ENCODE data around the gene PRPSAP2. TPM values are rescaled to one million over a fixed set of nuclear protein-coding genes. Genes with fewer than 3 reads are reported as not detected.

Gene PRPSAP2
- total and polyA plus RNA-seq, 2 of the 8 experiments (the other 6 are each of a cell fraction or from before 2014, with no cell fraction given) = 28.7 to 50.5 TPM

DNA sequence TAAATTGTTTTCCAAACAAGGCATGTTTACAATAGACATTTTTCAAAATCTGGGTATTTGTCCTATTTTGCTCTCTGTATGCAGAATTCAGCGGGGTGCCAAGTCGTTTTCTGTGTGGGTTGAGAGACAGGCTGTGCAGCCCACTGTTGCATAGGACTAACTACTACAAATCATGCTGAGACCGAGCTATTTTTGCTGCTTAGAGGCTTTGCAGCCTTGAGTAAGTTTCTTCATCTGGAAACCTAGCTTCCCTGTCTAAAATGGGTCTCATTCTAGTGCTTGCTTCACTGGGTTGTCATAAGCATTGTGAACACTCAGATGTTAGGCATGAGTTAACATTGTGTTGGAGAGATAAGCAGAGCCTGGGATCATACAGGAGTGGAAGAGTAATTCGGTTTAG is 1.3 kb downstream of the PRPSAP2 start:
- Histone ChIP-seq H3K79me1 (ENCODE audit: low read depth, low read length) (0 out of 2 replicates have a peak, but pooled peaks cover 2% of the 10 kb centered on the region), H3K4me2 (ENCODE audit: insufficient read depth in 1 of 2, low read depth in 2 of 2, low read length in 2 of 2) (peak overlapping the region; percentile 70 to 76), H3K56ac (replicated peaks; ENCODE audit: insufficient read length, low read depth, low read length) (no peak overlapping the region), H2BK20ac (ENCODE audit: low read length) (no peak overlapping the region), H4K91ac (replicated peaks; ENCODE audit: insufficient read length, low read length) (no peak overlapping the region), H2BK15ac (ENCODE audit: low read length) (no peak overlapping the region), H3K27me3 (replicated peaks in 1 of 4; ENCODE audit: control insufficient read depth in 3 of 4, extremely low read depth in 1 of 4, insufficient read depth in 3 of 4, low read length in 3 of 4) (no peaks in the 10 kb centered on the region), H3K23ac (ENCODE audit: insufficient read length) (no peak overlapping the region), H3K18ac (ENCODE audit: extremely low read depth, low read length) (no peak overlapping the region), H2BK5ac (ENCODE audit: low read depth, low read length) (no peak overlapping the region), H3K23me2 (ENCODE audit: low read depth, low read length) (peaks cover 7% of the 10 kb centered on the region), H3K9me3 (ENCODE audit: insufficient read depth in 2 of 2, low read depth in 1 of 2, low read length in 1 of 2) (no peaks in the 10 kb centered on the region), H2AK5ac (ENCODE audit: low read depth, low read length) (no peak overlapping the region), H3K36me3 (ENCODE audit: control insufficient read depth in 2 of 4, insufficient read depth in 4 of 4, low read length in 3 of 4) (no peaks in the 10 kb centered on the region), H3K79me2 (ENCODE audit: control insufficient read depth in 1 of 2, insufficient read depth in 2 of 2, low read length in 2 of 2) (peaks cover 6 to 53% of the 10 kb centered on the region in 2 experiments; a peak in 3 of 4 replicates), H3K4me3 (ENCODE audit: extremely low read depth in 1 of 4, insufficient read depth in 2 of 4, low read depth in 3 of 4, low read length in 4 of 4) (peak overlapping the region; percentile 61 to 88 (median 78); a peak in 7 of 8 replicates), H3K27ac (ENCODE audit: low read depth, low read length) (no peak overlapping the region), H2BK120ac (replicated peaks; ENCODE audit: low read depth, low read length) (no peak overlapping the region), H4K20me1 (replicated peaks in 1 of 2; ENCODE audit: control insufficient read depth in 1 of 2, insufficient read depth in 2 of 2, low read length in 2 of 2) (no peaks in the 10 kb centered on the region), H3K14ac (ENCODE audit: insufficient read length) (no peak overlapping the region), H2AFZ (ENCODE audit: low read length) (no peak overlapping the region), H4K8ac (ENCODE audit: extremely low read depth, insufficient read depth, low read length) (no peak overlapping the region), H3K9ac (replicated peaks in 1 of 4; ENCODE audit: extremely low read depth in 1 of 4, low read depth in 3 of 4, low read length in 3 of 4) (0 out of 7 replicates have a peak overlapping the region, but pooled peaks of 1 of the 4 experiments have one; percentile 46), H3K4ac (replicated peaks; ENCODE audit: insufficient read length, low read depth, low read length) (no peak overlapping the region), H3K4me1 (replicated peaks in 1 of 4; ENCODE audit: control insufficient read depth in 3 of 4, insufficient read depth in 4 of 4, low read length in 3 of 4) (peaks cover 0 to 5% (median 2%) of the 10 kb centered on the region in 4 experiments; a peak in 4 of 7 replicates), H2BK12ac (ENCODE audit: low read depth, low read length) (no peak overlapping the region), H4K5ac (ENCODE audit: insufficient read length, low read depth, low read length) (no peak overlapping the region)
- no peak for FAIRE-seq
- TF ChIP-seq, protein P1, sequence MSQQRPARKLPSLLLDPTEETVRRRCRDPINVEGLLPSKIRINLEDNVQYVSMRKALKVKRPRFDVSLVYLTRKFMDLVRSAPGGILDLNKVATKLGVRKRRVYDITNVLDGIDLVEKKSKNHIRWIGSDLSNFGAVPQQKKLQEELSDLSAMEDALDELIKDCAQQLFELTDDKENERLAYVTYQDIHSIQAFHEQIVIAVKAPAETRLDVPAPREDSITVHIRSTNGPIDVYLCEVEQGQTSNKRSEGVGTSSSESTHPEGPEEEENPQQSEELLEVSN (IDR thresholded peaks at IDR 0.05) = no peak
- TF ChIP-seq POLR2AphosphoS5 (IDR thresholded peaks at IDR 0.05; ENCODE audit: low read depth, low read length) = no peak
- peak in 1 of 2 experiments; percentile 32 for DNase-seq (ENCODE audit: low read depth in 1 of 2, low spot score in 2 of 2)
- POLR2A ChIA-PET (ENCODE audit: partially characterized antibody) = interaction anchor here (0.7 to 1.8 kb wide), 7 partner anchors 8 to 76 kb away, joined by 3 to 12 read pairs (median 4); no protein-coding TSS in a partner anchor
- 60% methylated on average over 4 of the region's 4 CpGs; no CpG with 5 or more reads in 1 of the 2 experiments for WGBS, 2 experiments (ENCODE audit: extremely low coverage in 1 of 2, insufficient coverage in 1 of 2, insufficient read length in 1 of 2, insufficient replicate concordance in 2 of 2, low coverage in 1 of 2, low lambda C conversion rate in 2 of 2, missing lambda C conversion rate in 1 of 2)
- CTCF ChIA-PET (ENCODE audit: partially characterized antibody) = interaction anchor here (1.0 to 1.7 kb wide), 4 partner anchors 9 to 102 kb away, joined by 3 to 5 read pairs (median 4); no protein-coding TSS in a partner anchor

Data from H1 (cell line).